Adipose tissue (tissue), 3 donors: ENCODE results near the gene PLPPR3. TPM values are rescaled to one million over a fixed set of nuclear protein-coding genes. Genes with fewer than 3 reads are reported as not detected.

Experiments used
- H3K27ac ChIP-seq: one replicate; pipeline ENCODE4 v1.5.1; 2013; ENCODE audit warnings: low read depth, low read length
- WGBS, 3 donors: extraction: QIAGEN DNeasy Blood & Tissue Kit; methylation state at CpG; one replicate each; pipeline ENCODE4 v1.1.7; 2013; 5-methylcytosine and 5-hydroxymethylcytosine counted together
- polyA plus RNA-seq, 3 donors: library from polyadenylated mRNA; stranded (reverse); fragments of 200-250 nt; gene quantifications; one replicate each; pipeline ENCODE4 v1.2.3, GENCODE V29; 2013
- donor health status: healthy with polysubstance abuse.
- donor health status: Bipolar disorder and iron deficiency.
- donor health status: healthy.

Gene PLPPR3
- polyA plus RNA-seq, 3 donors = 0.02 TPM; not detected in 2

GRCh38 chr19:813219-814151 is 8.3 kb downstream of the PLPPR3 start:
- H3K27ac ChIP-seq = no peak overlapping the region
- 91 to 94% (median 91%) methylated on average over 69 to 87 of the region's 87 CpGs for WGBS, 3 donors

- WGBS, 3 donors = 93 to 95% (median 94%) methylated on average over 25 to 72 of the region's 72 CpGs
- no peak overlapping the region for H3K27ac ChIP-seq
Observed at GRCh38 chr19:812747-813218, 9.0 kb downstream of the PLPPR3 start.

- H3K27ac ChIP-seq = no peak overlapping the region
- WGBS, 3 donors = 88 to 92% (median 90%) methylated on average over 54 to 80 of the region's 80 CpGs
Observed at GRCh38 chr19:812049-812746, 9.6 kb downstream of the PLPPR3 start.

DNA sequence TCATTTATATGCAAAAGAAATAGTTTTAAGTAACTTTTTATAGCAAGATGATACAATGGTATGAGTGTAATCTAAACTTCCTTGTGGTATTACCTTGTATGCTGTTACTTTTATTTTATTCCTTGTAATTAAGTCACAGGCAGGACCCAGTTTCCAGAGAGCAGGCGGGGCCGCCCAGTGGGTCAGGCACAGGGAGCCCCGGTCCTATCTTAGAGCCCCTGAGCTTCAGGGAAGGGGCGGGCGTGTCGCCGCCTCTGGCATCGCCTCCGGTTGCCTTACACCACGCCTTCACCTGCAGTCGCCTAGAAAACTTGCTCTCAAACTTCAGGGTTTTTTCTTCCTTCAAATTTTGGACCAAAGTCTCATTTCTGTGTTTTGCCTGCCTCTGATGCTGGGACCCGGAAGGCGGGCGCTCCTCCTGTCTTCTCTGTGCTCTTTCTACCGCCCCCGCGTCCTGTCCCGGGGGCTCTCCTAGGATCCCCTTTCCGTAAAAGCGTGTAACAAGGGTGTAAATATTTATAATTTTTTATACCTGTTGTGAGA is 10.2 kb downstream of the PLPPR3 start:
- 92 to 97% (median 96%) methylated on average over 20 of the region's 20 CpGs for WGBS, 3 donors

DNA sequence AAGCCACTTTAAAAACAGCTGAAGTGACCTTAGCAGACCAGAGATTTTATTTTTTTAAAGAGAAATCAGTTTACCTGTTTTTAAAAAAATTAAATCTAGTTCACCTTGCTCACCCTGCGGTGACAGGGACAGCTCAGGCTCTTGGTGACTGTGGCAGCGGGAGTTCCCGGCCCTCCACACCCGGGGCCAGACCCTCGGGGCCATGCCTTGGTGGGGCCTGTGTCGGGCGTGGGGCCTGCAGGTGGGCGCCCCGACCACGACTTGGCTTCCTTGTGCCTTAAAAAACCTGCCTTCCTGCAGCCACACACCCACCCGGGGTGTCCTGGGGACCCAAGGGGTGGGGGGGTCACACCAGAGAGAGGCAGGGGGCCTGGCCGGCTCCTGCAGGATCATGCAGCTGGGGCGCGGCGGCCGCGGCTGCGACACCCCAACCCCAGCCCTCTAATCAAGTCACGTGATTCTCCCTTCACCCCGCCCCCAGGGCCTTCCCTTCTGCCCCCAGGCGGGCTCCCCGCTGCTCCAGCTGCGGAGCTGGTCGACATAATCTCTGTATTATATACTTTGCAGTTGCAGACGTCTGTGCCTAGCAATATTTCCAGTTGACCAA is 10.8 kb downstream of the PLPPR3 start:
- no peak overlapping the region for H3K27ac ChIP-seq
- WGBS, 3 donors = 85 to 91% (median 89%) methylated on average over 22 to 25 of the region's 25 CpGs

More for the DNA sequence above, 10.2 kb downstream of the PLPPR3 start:
- no peak overlapping the region for H3K27ac ChIP-seq

DNA sequence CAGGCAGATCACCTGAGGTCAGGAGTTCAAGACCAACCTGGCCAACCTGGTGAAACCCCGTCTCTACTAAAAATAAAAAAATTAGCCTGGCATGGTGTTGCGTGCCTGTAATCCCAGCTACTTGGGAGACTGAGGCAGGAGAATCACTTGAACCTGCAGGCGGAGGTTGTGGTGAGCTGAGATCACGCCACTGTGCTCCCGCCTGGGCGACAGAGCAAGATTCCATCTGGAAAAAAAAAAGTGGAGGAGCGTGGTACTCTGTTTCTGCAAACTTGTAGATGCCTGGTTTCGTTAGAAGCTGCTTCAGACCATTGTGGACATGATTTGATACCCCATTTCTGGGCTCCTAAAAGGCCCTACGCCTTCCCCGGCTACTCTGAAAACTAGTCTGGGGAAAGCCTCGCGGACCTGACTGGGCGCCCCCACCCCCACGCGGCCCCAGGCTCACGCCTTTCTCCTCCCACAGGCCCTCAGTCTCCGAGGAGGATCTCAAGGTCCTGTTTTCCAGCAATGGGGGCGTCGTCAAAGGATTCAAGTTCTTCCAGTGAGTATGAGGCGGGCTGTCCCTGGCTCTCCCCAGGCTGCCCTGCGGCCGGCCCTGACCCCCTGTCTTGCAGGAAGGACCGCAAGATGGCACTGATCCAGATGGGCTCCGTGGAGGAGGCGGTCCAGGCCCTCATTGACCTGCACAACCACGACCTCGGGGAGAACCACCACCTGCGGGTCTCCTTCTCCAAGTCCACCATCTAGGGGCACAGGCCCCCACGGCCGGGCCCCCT is 11.5 kb downstream of the PLPPR3 start:
- 83 to 84% (median 84%) methylated on average over 30 of the region's 30 CpGs for WGBS, 3 donors

GRCh38 chr19:808423-808775 is 13.4 kb downstream of the PLPPR3 start:
- WGBS, 3 donors = 91 to 92% (median 91%) methylated on average over 22 to 26 of the region's 26 CpGs
- H3K27ac ChIP-seq = no peak overlapping the region

More for the DNA sequence above, 11.5 kb downstream of the PLPPR3 start:
- no peak overlapping the region for H3K27ac ChIP-seq

DNA sequence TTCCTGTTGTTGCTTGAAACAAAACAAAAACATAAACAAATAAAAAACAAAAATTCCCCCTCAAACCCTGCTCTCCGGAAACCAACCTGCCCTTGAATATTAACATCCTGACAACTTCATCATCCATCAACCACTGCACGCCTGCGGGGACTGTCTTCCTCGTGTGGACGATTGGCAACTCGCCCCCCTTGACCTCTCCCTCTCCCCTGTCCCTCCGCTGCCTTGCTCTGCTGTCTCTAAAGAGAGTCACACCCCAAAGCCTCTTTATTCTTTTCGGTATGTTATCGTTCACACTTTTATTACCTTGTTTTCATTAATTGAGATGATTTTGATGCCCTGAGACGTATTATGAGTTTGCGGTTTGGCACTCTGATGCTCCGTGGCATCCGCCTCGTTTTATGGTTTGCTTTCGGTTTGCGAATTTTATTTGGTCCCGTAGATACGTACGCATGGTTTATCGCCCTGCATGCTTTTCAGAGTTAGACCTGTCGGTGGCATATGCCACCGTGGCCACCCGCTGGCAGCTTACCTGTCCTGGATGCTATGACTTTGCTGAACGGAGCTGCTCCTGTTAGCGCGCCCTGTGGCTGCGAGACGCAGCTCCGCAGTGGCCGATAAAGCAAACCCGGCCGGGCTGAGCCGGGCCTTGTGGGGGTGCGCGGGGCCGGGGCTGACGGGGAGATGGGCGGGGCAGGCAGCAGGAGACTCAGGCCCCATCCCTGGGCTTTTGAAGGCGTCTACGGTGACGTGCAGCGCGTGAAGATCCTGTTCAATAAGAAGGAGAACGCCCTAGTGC is 13.9 kb downstream of the PLPPR3 start:
- WGBS, 3 donors = 90 to 92% (median 91%) methylated on average over 44 of the region's 44 CpGs
- H3K27ac ChIP-seq = no peak overlapping the region

DNA sequence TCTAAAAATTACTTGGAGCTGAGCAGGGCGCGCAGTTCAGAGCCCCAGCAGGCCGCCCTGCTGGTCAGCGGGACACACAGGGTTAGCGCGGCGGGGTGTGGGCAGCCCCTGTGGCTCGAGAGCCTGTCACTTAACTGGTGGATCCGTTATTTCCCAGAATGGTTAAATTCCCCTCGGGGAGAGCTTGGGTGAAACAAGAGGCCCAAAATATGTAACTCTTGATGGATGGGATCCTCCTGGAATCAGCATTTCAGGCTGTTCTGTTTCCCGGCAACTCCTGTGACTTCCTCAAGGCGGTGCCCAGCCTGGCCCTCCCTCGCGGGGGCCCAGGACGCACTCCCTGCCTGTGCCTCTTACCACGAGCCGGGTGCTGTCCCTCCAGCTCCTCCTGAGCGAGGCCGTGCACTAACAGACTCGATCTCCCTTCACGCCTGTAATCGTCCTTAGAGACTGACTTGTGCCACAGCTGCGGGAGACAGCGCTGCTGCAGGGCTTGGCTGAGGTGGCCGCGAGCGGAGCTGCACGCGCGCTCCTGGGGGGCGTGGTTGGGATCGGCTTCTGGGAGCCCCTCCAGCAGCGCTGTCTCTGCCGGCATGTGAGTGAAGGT is 14.8 kb downstream of the PLPPR3 start:
- H3K27ac ChIP-seq = no peak overlapping the region
- WGBS, 3 donors = 82 to 87% (median 83%) methylated on average over 34 of the region's 34 CpGs

DNA sequence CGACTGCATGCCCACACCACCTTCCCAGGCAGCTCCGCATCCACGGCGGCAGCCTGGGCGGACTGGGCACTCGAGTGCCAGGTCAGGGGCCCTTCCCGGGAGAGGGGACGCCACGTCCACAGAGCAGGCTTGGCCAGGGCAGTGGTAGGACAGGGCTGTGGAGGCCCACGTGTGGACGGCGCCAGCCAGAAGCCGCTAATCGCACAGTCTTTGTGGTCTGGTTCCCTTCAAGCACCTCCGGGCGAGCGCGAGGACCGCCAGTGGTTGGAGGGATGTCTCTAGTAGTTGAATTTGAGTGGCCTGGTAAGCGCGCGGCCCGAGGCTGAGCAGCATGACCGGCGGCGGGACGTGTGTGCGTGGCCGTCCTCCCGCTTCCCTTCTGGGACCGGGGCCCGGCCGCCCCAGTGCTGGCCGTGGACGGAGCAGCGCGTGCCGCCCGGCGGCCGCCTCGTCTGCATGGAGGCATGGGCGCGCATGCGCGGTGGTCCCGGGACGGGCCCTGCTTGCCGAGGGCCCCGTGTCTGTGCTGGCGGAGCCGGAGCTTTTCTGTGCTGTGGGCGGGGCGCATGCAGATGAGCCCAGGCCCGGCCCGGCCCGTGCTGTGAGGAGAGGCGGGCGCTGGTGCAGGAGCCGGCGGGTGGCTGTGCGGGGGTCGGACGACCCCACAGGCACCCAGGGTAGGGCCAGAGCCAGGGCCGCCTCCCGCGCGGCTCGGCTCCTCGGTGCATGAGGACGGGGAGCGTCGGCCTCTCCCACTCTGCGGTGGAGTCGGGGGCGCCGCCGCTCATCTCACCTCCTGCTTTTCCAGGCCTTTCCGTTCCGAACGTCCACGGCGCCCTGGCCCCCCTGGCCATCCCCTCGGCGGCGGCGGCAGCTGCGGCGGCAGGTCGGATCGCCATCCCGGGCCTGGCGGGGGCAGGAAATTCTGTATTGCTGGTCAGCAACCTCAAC is 15.9 kb downstream of the PLPPR3 start:
- no peak overlapping the region for H3K27ac ChIP-seq
- WGBS, 3 donors = 89 to 93% (median 92%) methylated on average over 79 to 93 of the region's 93 CpGs

GRCh38 chr19:805166-805551 is 16.6 kb downstream of the PLPPR3 start:
- H3K27ac ChIP-seq = no peak overlapping the region
- 82 to 92% (median 91%) methylated on average over 20 to 33 of the region's 33 CpGs for whole genome bisulfite sequencing, 3 donors

GRCh38 chr19:804419-805165 is 17.2 kb downstream of the PLPPR3 start:
- 92 to 94% (median 93%) methylated on average over 53 of the region's 53 CpGs for WGBS, 3 donors
- no peak overlapping the region for H3K27ac ChIP-seq

DNA sequence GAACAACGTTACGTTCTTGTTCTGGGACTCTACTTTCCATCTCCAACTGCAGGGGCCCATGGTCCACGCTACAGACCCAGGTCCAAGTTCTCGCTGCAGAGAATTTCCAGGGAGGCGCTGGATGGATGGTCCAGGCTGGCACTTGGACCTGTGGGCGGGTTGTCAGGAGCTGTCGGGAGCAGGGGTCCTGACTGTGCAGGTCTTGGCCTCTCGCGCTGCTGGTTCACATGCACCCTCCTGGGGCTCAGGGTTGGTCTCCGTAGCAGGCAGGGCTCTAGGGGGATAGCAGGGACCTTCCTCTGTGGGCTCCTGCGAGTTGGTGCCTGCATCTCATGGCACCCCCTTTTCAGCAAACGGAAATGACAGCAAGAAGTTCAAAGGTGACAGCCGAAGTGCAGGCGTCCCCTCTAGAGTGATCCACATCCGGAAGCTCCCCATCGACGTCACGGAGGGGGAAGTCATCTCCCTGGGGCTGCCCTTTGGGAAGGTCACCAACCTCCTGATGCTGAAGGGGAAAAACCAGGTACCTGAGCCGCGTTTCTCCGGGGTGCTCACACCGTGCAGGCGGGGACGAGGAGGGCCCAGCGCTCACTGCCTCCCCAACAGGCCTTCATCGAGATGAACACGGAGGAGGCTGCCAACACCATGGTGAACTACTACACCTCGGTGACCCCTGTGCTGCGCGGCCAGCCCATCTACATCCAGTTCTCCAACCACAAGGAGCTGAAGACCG is 17.9 kb downstream of the PLPPR3 start:
- no peak overlapping the region for H3K27ac ChIP-seq
- WGBS, 3 donors = 76 to 83% (median 76%) methylated on average over 29 to 31 of the region's 31 CpGs

GRCh38 chr19:803099-803561 is 18.6 kb downstream of the PLPPR3 start:
- H3K27ac ChIP-seq = no peak overlapping the region
- 81 to 85% (median 84%) methylated on average over 17 of the region's 17 CpGs for WGBS, 3 donors
